Measurements from ENCODE around the gene HAPLN2.

The HAPLN2 gene

DNA sequence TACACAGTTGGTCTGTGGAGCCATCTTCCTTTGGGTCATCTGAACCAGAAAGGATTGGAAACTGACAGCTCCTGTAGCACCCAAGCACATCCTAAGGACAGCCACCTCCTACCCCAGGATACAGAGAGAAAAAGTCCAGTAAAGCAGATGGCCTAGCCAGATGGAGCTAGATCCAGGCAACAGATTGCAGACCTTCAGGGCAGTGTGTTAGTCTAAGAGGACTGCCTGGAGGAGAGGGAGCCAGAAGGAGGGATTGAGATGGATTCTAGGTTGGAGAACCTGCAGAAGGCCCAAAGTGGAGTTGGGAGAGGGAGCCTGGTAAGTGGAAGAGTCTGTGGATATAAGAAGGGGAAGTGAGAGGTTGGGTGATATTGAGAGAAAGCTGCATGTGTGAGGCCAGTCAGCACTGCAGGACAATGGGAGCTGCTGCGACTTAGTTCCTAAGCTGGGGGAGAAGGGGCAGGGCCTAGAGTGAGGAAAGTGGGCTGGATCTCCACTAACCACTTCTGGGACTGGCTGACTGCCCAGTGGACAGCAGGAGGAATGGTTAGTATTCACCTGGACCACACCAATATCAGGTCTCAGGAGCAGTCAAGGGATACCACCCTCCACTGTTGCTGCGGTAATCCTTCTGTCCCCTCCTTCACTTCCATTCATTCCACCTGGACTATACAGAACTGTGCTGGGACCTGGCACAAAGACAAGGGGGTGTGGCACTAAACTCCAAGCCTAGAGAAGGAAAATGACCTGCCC, 36.1 kb downstream of the HAPLN2 start:
- no peak overlapping the region for H3K4me3 ChIP-seq (ENCODE audit: low read depth, low read length)
- TF ChIP-seq, protein P1, sequence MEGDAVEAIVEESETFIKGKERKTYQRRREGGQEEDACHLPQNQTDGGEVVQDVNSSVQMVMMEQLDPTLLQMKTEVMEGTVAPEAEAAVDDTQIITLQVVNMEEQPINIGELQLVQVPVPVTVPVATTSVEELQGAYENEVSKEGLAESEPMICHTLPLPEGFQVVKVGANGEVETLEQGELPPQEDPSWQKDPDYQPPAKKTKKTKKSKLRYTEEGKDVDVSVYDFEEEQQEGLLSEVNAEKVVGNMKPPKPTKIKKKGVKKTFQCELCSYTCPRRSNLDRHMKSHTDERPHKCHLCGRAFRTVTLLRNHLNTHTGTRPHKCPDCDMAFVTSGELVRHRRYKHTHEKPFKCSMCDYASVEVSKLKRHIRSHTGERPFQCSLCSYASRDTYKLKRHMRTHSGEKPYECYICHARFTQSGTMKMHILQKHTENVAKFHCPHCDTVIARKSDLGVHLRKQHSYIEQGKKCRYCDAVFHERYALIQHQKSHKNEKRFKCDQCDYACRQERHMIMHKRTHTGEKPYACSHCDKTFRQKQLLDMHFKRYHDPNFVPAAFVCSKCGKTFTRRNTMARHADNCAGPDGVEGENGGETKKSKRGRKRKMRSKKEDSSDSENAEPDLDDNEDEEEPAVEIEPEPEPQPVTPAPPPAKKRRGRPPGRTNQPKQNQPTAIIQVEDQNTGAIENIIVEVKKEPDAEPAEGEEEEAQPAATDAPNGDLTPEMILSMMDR (IDR thresholded peaks at IDR 0.05; ENCODE audit: borderline replicate concordance, insufficient read depth, low read depth, low read length): no peak

DNA sequence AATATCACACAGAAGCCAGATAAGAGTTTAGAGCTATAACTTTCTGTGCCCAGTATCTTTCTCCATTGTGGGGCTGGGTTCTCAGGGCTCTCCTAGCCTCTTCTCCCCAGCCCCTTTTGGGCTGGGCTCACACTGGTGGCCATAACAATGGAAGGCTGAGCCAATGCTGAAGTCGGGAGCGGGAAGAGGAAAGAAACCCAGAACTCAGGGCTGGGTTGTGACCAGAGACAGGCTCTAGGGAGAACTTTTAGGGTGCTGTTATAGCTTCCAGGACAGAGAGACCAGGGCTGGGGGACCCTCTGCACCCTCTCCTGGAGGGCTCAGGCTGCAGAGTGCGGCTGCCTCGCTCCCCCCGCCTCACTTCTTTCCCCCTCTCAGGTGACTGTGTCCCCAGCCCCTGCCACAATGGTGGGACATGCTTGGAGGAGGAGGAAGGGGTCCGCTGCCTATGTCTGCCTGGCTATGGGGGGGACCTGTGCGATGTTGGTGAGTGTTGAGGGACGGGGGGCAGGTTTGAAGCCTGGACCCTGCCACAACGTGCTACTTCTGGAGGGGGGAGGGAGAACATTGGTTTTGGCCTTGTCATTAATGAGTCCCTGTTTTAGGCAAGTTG, 36.8 kb downstream of the HAPLN2 start:
- TF ChIP-seq, protein P1 (IDR thresholded peaks at IDR 0.05; ENCODE audit: borderline replicate concordance, insufficient read depth, low read depth, low read length): no peak
- H3K4me3 ChIP-seq (ENCODE audit: low read depth, low read length): no peak overlapping the region

DNA sequence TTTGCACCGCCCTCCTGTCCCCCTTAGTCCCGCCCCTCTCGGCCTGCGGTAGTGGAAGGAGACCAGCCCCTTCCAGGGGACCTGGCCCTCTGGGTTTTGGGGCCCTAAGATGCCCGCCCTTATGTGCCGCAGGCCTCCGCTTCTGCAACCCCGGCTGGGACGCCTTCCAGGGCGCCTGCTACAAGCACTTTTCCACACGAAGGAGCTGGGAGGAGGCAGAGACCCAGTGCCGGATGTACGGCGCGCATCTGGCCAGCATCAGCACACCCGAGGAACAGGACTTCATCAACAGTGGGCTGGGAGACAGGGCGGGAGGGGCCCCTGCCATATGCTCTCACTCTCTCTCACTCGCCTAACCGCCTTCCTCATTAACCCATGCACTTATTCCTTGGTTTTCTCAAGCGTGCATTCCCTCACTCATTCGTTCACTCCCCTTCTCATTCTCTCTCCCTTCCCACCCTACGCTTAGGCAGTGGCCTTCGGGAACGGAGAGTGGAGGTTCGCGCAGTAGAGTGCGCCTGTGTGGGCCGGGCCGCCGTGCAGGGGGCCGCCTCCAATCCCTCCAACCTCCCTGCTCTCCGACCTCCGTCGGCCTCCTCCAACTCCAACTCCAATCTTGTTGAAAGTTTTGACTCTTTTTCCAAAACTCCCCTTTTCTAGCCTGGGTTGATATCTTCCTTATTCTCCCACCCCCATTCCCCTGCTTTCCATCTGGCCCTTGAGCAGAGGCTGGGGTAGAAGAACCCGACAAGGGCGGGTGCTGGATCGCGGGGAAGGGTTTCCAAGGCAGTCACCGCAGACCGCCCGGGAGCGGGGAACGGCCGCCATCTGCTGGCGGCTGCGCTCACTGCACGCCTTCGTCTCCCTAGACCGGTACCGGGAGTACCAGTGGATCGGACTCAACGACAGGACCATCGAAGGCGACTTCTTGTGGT, 37.9 kb downstream of the HAPLN2 start:
- no peak overlapping the region for H3K4me3 ChIP-seq (ENCODE audit: low read depth, low read length)
- TF ChIP-seq, protein P1 (IDR thresholded peaks at IDR 0.05; ENCODE audit: borderline replicate concordance, insufficient read depth, low read depth, low read length): peak; percentile 99

DNA sequence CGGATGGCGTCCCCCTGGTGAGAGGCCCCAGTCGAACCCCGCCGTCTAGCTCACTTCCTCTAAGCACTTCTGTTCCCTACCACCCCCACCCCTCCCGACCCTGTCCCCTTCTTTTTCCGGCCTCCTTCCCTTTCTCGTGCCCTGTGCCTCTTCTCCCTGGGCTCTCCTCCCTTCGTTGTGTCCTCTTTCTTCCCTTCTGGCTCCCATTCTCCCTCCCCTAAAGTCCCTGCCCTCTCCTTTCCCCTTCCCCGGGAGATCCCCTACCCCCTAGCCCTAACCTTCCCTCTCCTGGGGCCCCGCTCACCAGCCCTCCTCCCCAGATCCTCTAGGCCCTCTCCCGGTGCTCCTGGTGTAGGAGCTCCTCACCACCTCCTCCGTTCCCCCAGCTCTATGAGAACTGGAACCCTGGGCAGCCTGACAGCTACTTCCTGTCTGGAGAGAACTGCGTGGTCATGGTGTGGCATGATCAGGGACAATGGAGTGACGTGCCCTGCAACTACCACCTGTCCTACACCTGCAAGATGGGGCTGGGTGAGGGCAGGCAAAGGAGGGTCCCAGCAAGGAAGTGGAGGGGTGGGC, 38.6 kb downstream of the HAPLN2 start:
- no peak overlapping the region for H3K4me3 ChIP-seq (ENCODE audit: low read depth, low read length)
- TF ChIP-seq, protein P1 (IDR thresholded peaks at IDR 0.05; ENCODE audit: borderline replicate concordance, insufficient read depth, low read depth, low read length): no peak

DNA sequence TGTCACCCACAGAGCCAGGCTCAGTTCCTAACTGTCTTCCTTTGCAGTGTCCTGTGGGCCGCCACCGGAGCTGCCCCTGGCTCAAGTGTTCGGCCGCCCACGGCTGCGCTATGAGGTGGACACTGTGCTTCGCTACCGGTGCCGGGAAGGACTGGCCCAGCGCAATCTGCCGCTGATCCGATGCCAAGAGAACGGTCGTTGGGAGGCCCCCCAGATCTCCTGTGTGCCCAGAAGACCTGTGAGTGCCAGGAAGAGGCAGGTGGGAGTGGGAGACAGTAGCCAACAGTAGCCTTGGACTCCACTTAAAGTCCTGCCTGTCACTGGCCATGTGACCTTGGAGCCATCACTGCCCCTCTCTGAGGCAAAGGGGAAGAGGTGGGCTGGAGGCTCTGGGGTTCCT, 39.3 kb downstream of the HAPLN2 start:
- TF ChIP-seq, protein P1 (IDR thresholded peaks at IDR 0.05; ENCODE audit: borderline replicate concordance, insufficient read depth, low read depth, low read length): no peak
- no peak overlapping the region for H3K4me3 ChIP-seq (ENCODE audit: low read depth, low read length)

DNA sequence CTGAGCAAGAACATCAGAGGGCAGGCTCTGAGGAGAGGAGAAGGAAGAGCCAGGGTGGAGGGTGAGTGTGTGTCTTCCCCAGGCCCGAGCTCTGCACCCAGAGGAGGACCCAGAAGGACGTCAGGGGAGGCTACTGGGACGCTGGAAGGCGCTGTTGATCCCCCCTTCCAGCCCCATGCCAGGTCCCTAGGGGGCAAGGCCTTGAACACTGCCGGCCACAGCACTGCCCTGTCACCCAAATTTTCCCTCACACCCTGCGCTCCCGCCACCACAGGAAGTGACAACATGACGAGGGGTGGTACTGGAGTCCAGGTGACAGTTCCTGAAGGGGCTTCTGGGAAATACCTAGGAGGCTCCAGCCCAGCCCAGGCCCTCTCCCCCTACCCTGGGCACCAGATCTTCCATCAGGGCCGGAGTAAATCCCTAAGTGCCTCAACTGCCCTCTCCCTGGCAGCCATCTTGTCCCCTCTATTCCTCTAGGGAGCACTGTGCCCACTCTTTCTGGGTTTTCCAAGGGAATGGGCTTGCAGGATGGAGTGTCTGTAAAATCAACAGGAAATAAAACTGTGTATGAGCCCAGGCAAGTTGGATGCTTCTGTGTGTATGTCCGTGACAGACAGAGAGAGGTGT, 39.8 kb downstream of the HAPLN2 start:
- no peak overlapping the region for H3K4me3 ChIP-seq (ENCODE audit: low read depth, low read length)
- TF ChIP-seq, protein P1 (IDR thresholded peaks at IDR 0.05; ENCODE audit: borderline replicate concordance, insufficient read depth, low read depth, low read length): no peak
